ENCODE data around the gene ADAM19. TPM values are rescaled to one million over a fixed set of nuclear protein-coding genes. Genes with fewer than 3 reads are reported as not detected.

ADAM19 gene
- total RNA-seq, 1 experiment from 2014 or later: 0.47 TPM

- Mint-ChIP-seq H3K36me3 (ENCODE audit: insufficient read depth, unreplicated experiment) (no peaks in the 10 kb centered on the region), H3K4me1 (ENCODE audit: insufficient read depth, unreplicated experiment) (peaks cover 7% of the 10 kb centered on the region), H3K9me3 (ENCODE audit: unreplicated experiment) (no peaks in the 10 kb centered on the region), H3K27me3 (ENCODE audit: insufficient read depth, unreplicated experiment) (no peaks in the 10 kb centered on the region), H3K27ac (ENCODE audit: low read depth, unreplicated experiment) (no peak overlapping the region), H3K4me3 (ENCODE audit: unreplicated experiment) (no peak overlapping the region)
- TF ChIP-seq CTCF (IDR thresholded peaks at IDR 0.05; ENCODE audit: unreplicated experiment): no peak
- intact Hi-C loops (cut with micrococcal nuclease): no loop called here
- BruUV-seq (replicated peaks): no TSS peak
- ChIA-PET CTCF (interaction anchor here (1.1 kb wide), 2 partner anchors 14 to 149 kb away, joined by 3 to 5 read pairs; no protein-coding TSS in a partner anchor), POLR2A (no interaction called here)
- no peak for DNase-seq (ENCODE audit: unreplicated experiment)
Measured at GRCh38 chr5:157581901-157582300, 6.3 kb upstream of the ADAM19 start.

GRCh38 chr5:157578079-157578780, 2.7 kb upstream of the ADAM19 start:
- DNase-seq (ENCODE audit: unreplicated experiment): no peak
- BruUV-seq (replicated peaks): no TSS peak
- Mint-ChIP-seq H3K27me3 (ENCODE audit: insufficient read depth, unreplicated experiment) (no peaks in the 10 kb centered on the region), H3K27ac (ENCODE audit: low read depth, unreplicated experiment) (no peak overlapping the region), H3K36me3 (ENCODE audit: insufficient read depth, unreplicated experiment) (no peaks in the 10 kb centered on the region), H3K4me1 (ENCODE audit: insufficient read depth, unreplicated experiment) (peaks cover 13% of the 10 kb centered on the region), H3K9me3 (ENCODE audit: unreplicated experiment) (no peaks in the 10 kb centered on the region), H3K4me3 (ENCODE audit: unreplicated experiment) (no peak overlapping the region)
- no peak for TF ChIP-seq CTCF (IDR thresholded peaks at IDR 0.05; ENCODE audit: unreplicated experiment)
- intact Hi-C loops (cut with micrococcal nuclease): loop anchor here (10.0 kb wide), 2 partner anchors 87 to 137 kb away; no protein-coding TSS in a partner anchor
- CTCF ChIA-PET: interaction anchor here (0.8 kb wide), 2 partner anchors 11 to 325 kb away, joined by 3 to 4 read pairs; no protein-coding TSS in a partner anchor
- POLR2A ChIA-PET: interaction anchor here (0.6 to 1.4 kb wide), 2 partner anchors 10 to 49 kb away, joined by 3 to 4 read pairs; no protein-coding TSS in a partner anchor

GRCh38 chr5:157576678-157577077, 1.1 kb upstream of the ADAM19 start:
- ChIA-PET CTCF (interaction anchor here (0.6 kb wide), 1 partner anchor 157 kb away, joined by 3 read pairs; no protein-coding TSS in a partner anchor), POLR2A (interaction anchor here (0.6 to 1.0 kb wide), 3 partner anchors 10 to 115 kb away, joined by 3 read pairs; no protein-coding TSS in a partner anchor)
- Mint-ChIP-seq H3K9me3 (ENCODE audit: unreplicated experiment) (no peaks in the 10 kb centered on the region), H3K4me3 (ENCODE audit: unreplicated experiment) (no peak overlapping the region), H3K27me3 (ENCODE audit: insufficient read depth, unreplicated experiment) (no peaks in the 10 kb centered on the region), H3K4me1 (ENCODE audit: insufficient read depth, unreplicated experiment) (peaks cover 13% of the 10 kb centered on the region), H3K36me3 (ENCODE audit: insufficient read depth, unreplicated experiment) (no peaks in the 10 kb centered on the region), H3K27ac (ENCODE audit: low read depth, unreplicated experiment) (no peak overlapping the region)
- no peak for DNase-seq (ENCODE audit: unreplicated experiment)
- no TSS peak for BruUV-seq (replicated peaks)
- intact Hi-C loops (cut with micrococcal nuclease): loop anchor here (10.0 kb wide), 2 partner anchors 88 to 138 kb away; no protein-coding TSS in a partner anchor
- no peak for TF ChIP-seq CTCF (IDR thresholded peaks at IDR 0.05; ENCODE audit: unreplicated experiment)

GRCh38 chr5:157574456-157575380, 857 bp downstream of the ADAM19 start:
- intact Hi-C loops (cut with micrococcal nuclease): loop anchor here (10.0 kb wide), 2 partner anchors 90 to 140 kb away; no protein-coding TSS in a partner anchor
- POLR2A ChIA-PET: no interaction called here
- BruUV-seq (replicated peaks): no TSS peak
- DNase-seq (ENCODE audit: unreplicated experiment): peak; percentile 36
- Mint-ChIP-seq H3K4me1 (ENCODE audit: insufficient read depth, unreplicated experiment) (peaks cover 13% of the 10 kb centered on the region), H3K27me3 (ENCODE audit: insufficient read depth, unreplicated experiment) (no peaks in the 10 kb centered on the region), H3K4me3 (ENCODE audit: unreplicated experiment) (peak overlapping the region; percentile 73), H3K9me3 (ENCODE audit: unreplicated experiment) (no peaks in the 10 kb centered on the region), H3K27ac (ENCODE audit: low read depth, unreplicated experiment) (no peak overlapping the region), H3K36me3 (ENCODE audit: insufficient read depth, unreplicated experiment) (no peaks in the 10 kb centered on the region)
- CTCF ChIA-PET: no interaction called here
- no peak for TF ChIP-seq CTCF (IDR thresholded peaks at IDR 0.05; ENCODE audit: unreplicated experiment)

Data from MCF 10A (cell line).